ENCODE measurements around the gene NAA60.

The NAA60 gene

DNA sequence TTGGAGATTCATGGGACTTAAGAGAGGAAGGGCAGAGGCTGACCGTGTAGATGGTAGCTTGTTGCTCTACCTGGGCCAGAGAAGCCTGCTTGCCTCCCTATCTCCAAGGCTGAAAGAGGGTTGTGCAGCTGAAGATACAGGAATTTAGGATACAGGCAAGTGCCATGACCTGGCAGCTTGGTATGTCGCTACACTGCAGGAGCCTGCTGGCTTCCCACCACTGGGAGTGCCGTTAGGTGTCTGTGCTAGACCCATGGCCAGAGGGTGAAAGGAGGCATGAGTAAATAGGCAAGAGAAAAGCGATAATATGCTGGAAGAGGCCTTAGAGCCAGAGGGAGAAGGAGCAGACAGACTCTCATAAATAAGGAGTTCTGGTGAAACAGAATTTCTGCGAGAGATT, 10.6 kb downstream of the NAA60 start:
- Histone ChIP-seq H3K9ac (ENCODE audit: low read length) (no peak overlapping the region), H3K27me3 (ENCODE audit: control insufficient read depth in 1 of 2, insufficient read depth in 2 of 2, low read length in 2 of 2) (no peaks in the 10 kb centered on the region), H3K9me3 (ENCODE audit: low read length) (no peaks in the 10 kb centered on the region), H3K36me3 (ENCODE audit: insufficient read depth, low read length) (peaks cover 4% of the 10 kb centered on the region), H3K4me1 (ENCODE audit: insufficient read depth, low read length) (peaks cover 9% of the 10 kb centered on the region), H3K4me3 (ENCODE audit: low read depth in 1 of 2, low read length in 2 of 2) (no peak overlapping the region), H3K27ac (ENCODE audit: low read depth, low read length) (no peak overlapping the region)

DNA sequence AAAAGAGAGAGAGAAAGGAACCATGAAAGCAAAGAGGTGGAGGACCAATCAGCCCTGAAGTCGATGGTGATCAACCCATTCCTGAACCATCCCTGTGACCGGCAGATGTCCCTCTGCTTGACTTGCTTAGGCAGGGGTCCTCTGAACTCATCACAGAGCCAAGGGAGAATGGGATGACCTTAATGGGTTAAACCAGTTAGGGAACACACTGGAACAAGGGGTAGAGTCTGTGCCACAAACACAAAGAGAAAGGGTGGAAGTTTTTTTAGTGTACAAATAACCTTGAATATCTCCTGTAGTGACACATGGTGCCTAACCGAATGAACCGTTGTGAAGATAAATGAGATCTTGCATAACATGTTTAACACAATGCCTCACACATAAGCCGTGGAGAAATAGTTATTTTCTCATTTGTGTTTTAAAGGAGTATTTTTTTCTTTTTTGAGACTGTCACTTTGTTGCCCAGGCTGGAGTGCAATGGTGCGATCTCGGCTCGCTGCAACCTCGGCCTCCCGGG, 11.2 kb downstream of the NAA60 start:
- H3K27me3 ChIP-seq (ENCODE audit: control insufficient read depth in 1 of 2, insufficient read depth in 2 of 2, low read length in 2 of 2): no peaks in the 10 kb centered on the region
- no peak overlapping the region for H3K9ac ChIP-seq (ENCODE audit: low read length)
- H3K4me1 ChIP-seq (ENCODE audit: insufficient read depth, low read length): peaks cover 15% of the 10 kb centered on the region
- H3K9me3 ChIP-seq (ENCODE audit: low read length): no peaks in the 10 kb centered on the region
- peaks cover 4% of the 10 kb centered on the region for H3K36me3 ChIP-seq (ENCODE audit: insufficient read depth, low read length)
- no peak overlapping the region for H3K27ac ChIP-seq (ENCODE audit: low read depth, low read length)
- no peak overlapping the region for H3K4me3 ChIP-seq (ENCODE audit: low read depth in 1 of 2, low read length in 2 of 2)

DNA sequence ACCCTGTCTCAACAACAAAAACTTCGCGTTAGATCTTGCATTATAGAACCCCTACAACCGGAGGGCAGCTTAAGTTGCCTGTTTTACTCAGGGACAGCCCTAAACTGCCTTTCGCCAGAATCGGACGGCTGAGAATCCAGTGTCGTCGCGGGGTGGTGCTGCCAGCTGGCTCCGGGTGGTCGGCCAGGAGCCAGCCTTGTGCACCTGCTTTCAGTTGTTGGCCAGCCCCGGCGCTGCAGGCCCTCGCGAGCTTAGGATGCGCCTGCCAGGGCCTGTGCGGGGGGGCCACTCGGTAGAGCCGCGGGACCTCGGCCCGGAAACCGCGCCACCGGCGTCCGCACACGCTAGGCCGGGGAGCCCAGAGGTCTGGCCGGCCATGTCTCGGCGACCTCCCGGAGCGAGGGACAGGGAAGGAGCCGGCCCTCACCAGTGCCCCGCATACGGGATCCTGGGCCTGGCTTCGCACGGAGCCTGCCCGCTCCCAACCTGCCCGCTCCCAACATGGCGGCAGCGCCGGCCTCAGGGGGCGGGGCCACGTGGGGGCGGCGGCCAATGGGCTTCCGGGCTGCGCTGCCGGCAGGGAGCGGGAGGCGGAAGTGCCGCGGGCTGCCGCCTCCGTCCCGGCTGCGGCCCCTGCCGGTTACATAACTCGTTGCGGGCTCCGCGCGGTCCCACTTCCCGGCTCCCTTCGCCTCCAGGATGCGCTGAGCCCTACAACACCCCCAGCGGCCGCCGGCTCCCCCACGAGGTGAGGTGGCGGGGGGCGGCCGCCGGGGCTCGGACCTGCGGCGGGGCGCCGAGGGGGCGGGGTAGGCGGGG, 14.2 kb downstream of the NAA60 start:
- Histone ChIP-seq H3K27ac (ENCODE audit: low read depth, low read length) (peak overlapping the region; percentile 95), H3K4me1 (ENCODE audit: insufficient read depth, low read length) (peaks cover 31% of the 10 kb centered on the region), H3K9ac (ENCODE audit: low read length) (peak overlapping the region; percentile 71), H3K4me3 (ENCODE audit: low read depth in 1 of 2, low read length in 2 of 2) (peak overlapping the region; percentile 58 to 90), H3K36me3 (ENCODE audit: insufficient read depth, low read length) (no peaks in the 10 kb centered on the region), H3K9me3 (ENCODE audit: low read length) (no peaks in the 10 kb centered on the region), H3K27me3 (ENCODE audit: control insufficient read depth in 1 of 2, insufficient read depth in 2 of 2, low read length in 2 of 2) (no peaks in the 10 kb centered on the region)

DNA sequence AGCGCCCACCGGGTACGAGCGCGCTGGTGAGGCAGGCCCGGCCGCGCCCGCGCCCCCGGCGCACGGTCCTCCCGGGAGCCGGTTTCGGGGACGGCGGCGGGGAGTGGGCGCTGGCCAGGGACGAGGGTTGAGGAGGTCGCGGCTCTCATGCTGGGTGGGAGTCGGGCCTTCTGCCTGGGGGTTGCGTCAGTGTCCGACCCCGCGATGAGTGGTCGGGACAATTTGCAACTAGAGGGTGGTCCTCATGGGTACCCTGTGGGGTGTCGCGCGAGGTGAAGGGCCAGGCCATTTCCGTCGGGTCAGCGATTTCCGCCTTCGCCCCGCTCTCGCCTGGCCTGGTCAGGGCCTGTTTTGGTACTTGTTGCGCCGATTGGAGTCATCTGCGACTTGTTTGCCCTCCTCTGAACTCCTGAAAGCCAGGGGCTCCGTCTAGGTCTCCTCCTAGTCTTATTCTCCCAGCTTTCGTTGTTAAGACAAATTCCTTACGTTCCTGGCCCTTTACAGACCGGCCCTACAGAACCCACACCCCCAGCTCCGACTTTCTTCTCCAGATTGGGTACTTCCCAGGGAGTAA, 14.9 kb downstream of the NAA60 start:
- H3K27ac ChIP-seq (ENCODE audit: low read depth, low read length): peak overlapping the region; percentile 84
- H3K36me3 ChIP-seq (ENCODE audit: insufficient read depth, low read length): no peaks in the 10 kb centered on the region
- peaks cover 31% of the 10 kb centered on the region for H3K4me1 ChIP-seq (ENCODE audit: insufficient read depth, low read length)
- H3K27me3 ChIP-seq (ENCODE audit: control insufficient read depth in 1 of 2, insufficient read depth in 2 of 2, low read length in 2 of 2): no peaks in the 10 kb centered on the region
- H3K4me3 ChIP-seq (ENCODE audit: low read depth in 1 of 2, low read length in 2 of 2): peak overlapping the region; percentile 58 to 90
- H3K9me3 ChIP-seq (ENCODE audit: low read length): no peaks in the 10 kb centered on the region
- peak overlapping the region; percentile 92 for H3K9ac ChIP-seq (ENCODE audit: low read length)

DNA sequence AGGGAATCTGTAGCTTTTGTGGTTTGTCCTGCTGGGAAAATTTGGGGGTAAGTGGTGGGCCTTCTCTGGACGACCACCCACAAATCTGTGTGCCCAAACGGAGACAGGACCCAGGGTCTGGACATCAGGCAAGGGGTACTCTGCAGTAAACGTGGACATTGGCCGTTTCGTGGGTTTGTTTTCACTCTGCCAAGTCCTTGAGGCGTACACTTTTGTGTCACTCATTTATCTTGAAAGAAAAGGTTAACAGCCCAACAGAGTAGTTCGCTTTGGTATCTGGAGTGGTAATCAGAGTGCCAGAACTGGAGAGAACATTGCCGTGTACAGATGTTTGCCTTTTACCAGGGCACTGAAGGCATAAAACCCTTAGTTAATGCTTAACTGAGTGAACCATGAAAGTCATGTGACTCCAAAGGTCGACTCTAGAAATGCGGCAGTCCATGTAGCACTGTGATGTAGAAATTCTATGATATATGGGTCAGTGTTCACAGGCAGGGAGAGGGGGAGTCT, 15.4 kb downstream of the NAA60 start:
- peaks cover 31% of the 10 kb centered on the region for H3K4me1 ChIP-seq (ENCODE audit: insufficient read depth, low read length)
- peak overlapping the region; percentile 84 for H3K27ac ChIP-seq (ENCODE audit: low read depth, low read length)
- H3K9me3 ChIP-seq (ENCODE audit: low read length): no peaks in the 10 kb centered on the region
- peak overlapping the region; percentile 92 for H3K9ac ChIP-seq (ENCODE audit: low read length)
- no peaks in the 10 kb centered on the region for H3K27me3 ChIP-seq (ENCODE audit: control insufficient read depth in 1 of 2, insufficient read depth in 2 of 2, low read length in 2 of 2)
- peak overlapping the region; percentile 58 to 90 for H3K4me3 ChIP-seq (ENCODE audit: low read depth in 1 of 2, low read length in 2 of 2)
- H3K36me3 ChIP-seq (ENCODE audit: insufficient read depth, low read length): no peaks in the 10 kb centered on the region

DNA sequence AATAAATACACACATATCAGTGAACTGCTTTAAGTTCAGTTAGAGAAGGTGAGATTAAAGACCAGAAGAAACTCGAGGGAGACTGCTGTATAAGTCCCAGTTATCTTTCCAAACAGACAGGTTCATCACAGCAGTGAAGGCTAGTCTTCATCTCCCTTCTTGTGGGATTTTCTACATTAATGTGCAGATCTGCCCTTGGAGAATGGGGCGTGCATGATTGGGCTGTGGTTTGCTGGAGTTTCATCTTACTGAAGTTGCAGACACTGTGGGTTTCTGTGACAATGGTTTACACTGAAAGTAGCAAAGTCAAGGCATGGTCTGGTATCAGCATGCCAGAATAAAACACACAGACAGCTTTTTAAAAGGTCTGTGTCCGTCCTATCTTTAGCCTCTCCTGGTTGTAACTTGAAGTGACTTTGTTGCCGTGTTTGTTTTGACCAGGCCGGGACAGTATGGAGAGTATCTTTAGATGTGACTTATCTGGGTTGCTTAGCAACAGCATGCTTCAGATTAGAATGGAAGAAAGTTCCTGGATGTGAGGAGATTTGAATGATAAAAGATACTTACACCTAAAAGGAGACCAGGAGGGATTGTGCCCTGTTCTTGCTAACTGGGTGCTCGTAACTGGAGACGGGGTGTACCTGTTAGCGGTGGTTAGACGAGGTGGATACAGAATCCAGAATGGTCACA, 16.1 kb downstream of the NAA60 start:
- Histone ChIP-seq H3K9me3 (ENCODE audit: low read length) (no peaks in the 10 kb centered on the region), H3K9ac (ENCODE audit: low read length) (peak overlapping the region; percentile 92), H3K27me3 (ENCODE audit: control insufficient read depth in 1 of 2, insufficient read depth in 2 of 2, low read length in 2 of 2) (no peaks in the 10 kb centered on the region), H3K36me3 (ENCODE audit: insufficient read depth, low read length) (no peaks in the 10 kb centered on the region), H3K4me3 (ENCODE audit: low read depth in 1 of 2, low read length in 2 of 2) (peak overlapping the region; percentile 58 to 90), H3K4me1 (ENCODE audit: insufficient read depth, low read length) (peaks cover 35% of the 10 kb centered on the region), H3K27ac (ENCODE audit: low read depth, low read length) (peak overlapping the region; percentile 84)

DNA sequence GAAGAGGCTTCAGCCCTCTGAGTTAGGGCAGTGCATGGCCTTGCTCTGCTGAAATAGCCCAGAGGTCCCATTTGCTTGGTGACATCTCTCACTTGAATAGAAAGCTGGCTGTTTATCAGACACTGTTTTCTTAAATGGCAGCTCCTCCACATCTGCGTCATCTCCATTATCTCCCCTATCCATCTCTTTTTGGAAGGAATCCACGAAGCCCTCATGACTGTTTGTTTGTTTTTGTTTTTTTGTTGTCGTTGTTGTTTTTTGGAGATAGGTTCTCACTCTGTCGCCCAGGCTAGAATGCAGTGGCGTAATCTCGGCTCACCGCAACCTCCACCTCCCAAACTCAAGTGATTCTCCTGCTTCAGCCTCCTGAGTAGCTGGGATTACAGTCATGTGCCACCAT, 16.6 kb downstream of the NAA60 start:
- Histone ChIP-seq H3K4me1 (ENCODE audit: insufficient read depth, low read length) (peaks cover 36% of the 10 kb centered on the region), H3K9me3 (ENCODE audit: low read length) (no peaks in the 10 kb centered on the region), H3K9ac (ENCODE audit: low read length) (no peak overlapping the region), H3K36me3 (ENCODE audit: insufficient read depth, low read length) (no peaks in the 10 kb centered on the region), H3K4me3 (ENCODE audit: low read depth in 1 of 2, low read length in 2 of 2) (no peak overlapping the region), H3K27me3 (ENCODE audit: control insufficient read depth in 1 of 2, insufficient read depth in 2 of 2, low read length in 2 of 2) (no peaks in the 10 kb centered on the region), H3K27ac (ENCODE audit: low read depth, low read length) (no peak overlapping the region)

DNA sequence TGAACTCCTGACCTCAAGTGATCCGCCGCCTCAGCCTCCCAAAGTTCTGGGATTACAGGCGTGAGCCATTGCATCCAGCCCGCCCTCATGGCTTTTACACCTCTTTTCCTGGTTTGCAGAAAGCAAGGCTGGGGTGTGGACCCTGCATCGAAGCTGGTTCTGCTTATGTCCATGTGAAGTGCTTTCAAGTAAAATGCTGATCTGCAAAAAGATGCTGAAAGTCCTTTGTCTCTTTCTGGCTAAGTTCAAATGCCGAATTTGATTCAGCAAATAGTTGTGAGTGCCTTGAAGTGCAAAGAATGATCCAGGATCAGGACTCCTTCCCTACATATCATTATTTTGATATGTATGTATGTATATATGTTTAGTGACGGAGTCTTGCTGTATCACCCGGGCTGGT, 17.1 kb downstream of the NAA60 start:
- Histone ChIP-seq H3K4me1 (ENCODE audit: insufficient read depth, low read length) (peaks cover 36% of the 10 kb centered on the region), H3K9me3 (ENCODE audit: low read length) (no peaks in the 10 kb centered on the region), H3K4me3 (ENCODE audit: low read depth in 1 of 2, low read length in 2 of 2) (no peak overlapping the region), H3K27ac (ENCODE audit: low read depth, low read length) (no peak overlapping the region), H3K36me3 (ENCODE audit: insufficient read depth, low read length) (no peaks in the 10 kb centered on the region), H3K27me3 (ENCODE audit: control insufficient read depth in 1 of 2, insufficient read depth in 2 of 2, low read length in 2 of 2) (no peaks in the 10 kb centered on the region), H3K9ac (ENCODE audit: low read length) (no peak overlapping the region)

DNA sequence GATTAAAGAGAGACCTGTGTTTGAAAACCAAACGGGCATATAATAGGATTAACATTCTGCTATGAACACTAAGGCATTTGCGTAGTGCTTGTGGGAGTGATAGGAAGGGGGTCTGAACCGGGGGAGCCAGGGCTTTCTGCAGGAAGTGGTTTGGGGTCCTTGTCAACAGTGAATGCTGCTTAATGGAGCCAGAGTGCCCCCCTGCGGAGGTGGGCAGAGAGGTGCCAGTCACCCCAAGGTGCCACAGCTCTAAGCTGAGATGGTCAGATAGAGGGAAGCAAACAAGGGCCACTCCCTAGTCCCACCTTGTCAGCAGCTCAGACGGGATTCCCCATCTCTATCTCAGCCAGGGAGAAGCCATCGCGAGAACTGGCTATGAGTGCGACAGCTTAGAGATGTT, 17.7 kb downstream of the NAA60 start:
- no peak overlapping the region for H3K9ac ChIP-seq (ENCODE audit: low read length)
- peaks cover 1% of the 10 kb centered on the region for H3K36me3 ChIP-seq (ENCODE audit: insufficient read depth, low read length)
- H3K4me3 ChIP-seq (ENCODE audit: low read depth in 1 of 2, low read length in 2 of 2): no peak overlapping the region
- H3K27ac ChIP-seq (ENCODE audit: low read depth, low read length): no peak overlapping the region
- no peaks in the 10 kb centered on the region for H3K27me3 ChIP-seq (ENCODE audit: control insufficient read depth in 1 of 2, insufficient read depth in 2 of 2, low read length in 2 of 2)
- H3K9me3 ChIP-seq (ENCODE audit: low read length): no peaks in the 10 kb centered on the region
- peaks cover 36% of the 10 kb centered on the region for H3K4me1 ChIP-seq (ENCODE audit: insufficient read depth, low read length)

DNA sequence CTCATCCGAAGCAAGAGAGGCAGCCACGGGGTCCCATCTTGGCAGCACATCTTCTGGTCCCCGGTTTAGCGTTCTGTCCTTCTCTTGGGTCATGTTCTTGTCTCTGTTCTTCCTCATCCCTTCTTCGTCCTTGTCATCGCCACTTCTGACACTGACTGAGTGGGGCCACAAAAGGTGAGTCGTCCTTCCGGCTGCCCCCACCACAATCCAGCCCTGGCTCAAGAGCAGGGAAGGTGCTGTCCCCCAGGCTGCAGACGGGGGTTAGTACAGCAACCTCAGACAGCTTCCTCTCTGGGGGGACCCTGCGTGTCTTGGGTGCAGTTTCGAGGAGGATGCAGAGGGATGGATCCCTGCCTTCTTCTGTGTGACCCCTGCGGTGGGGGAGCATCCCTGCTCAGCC, 21.8 kb downstream of the NAA60 start:
- H3K4me3 ChIP-seq (ENCODE audit: low read depth in 1 of 2, low read length in 2 of 2): no peak overlapping the region
- H3K27me3 ChIP-seq (ENCODE audit: control insufficient read depth in 1 of 2, insufficient read depth in 2 of 2, low read length in 2 of 2): no peaks in the 10 kb centered on the region
- H3K4me1 ChIP-seq (ENCODE audit: insufficient read depth, low read length): peaks cover 22% of the 10 kb centered on the region
- H3K9me3 ChIP-seq (ENCODE audit: low read length): no peaks in the 10 kb centered on the region
- no peak overlapping the region for H3K9ac ChIP-seq (ENCODE audit: low read length)
- H3K27ac ChIP-seq (ENCODE audit: low read depth, low read length): no peak overlapping the region
- peaks cover 8% of the 10 kb centered on the region for H3K36me3 ChIP-seq (ENCODE audit: insufficient read depth, low read length)

DNA sequence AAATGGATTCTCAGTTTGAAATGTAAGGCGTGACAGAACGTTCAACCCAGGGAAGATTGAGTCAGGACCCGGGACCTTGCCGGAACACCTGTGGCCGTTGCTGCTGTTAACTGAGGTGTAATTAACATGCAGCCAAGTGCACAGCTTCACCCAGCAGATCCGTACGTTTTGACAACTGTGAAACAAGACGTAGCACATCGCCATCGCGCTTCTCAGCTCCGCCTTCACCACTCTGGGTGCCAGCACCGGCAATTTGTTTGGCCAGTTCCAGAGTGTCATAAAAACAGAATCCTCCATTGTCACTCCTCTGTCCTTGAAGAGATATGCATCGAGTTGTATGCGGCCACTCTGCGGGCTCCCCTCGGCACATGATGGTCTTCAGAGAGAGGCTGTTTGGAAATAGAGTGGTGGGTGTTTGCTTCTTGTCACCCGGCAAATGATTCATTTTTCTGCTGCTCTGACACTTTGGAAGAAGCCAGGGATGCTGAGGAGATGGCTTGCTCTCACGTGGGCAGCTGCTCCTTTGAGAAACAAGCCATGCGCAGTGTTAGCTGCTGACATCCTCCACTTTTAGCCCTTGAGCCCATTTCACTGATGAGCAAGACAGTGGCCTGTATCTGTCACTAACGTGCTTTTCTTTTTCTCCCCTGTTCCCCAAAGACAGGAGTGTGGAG, 22.6 kb downstream of the NAA60 start:
- H3K27me3 ChIP-seq (ENCODE audit: control insufficient read depth in 1 of 2, insufficient read depth in 2 of 2, low read length in 2 of 2): no peaks in the 10 kb centered on the region
- H3K9me3 ChIP-seq (ENCODE audit: low read length): no peaks in the 10 kb centered on the region
- no peak overlapping the region for H3K4me3 ChIP-seq (ENCODE audit: low read depth in 1 of 2, low read length in 2 of 2)
- H3K4me1 ChIP-seq (ENCODE audit: insufficient read depth, low read length): peaks cover 19% of the 10 kb centered on the region
- H3K36me3 ChIP-seq (ENCODE audit: insufficient read depth, low read length): peaks cover 8% of the 10 kb centered on the region
- no peak overlapping the region for H3K27ac ChIP-seq (ENCODE audit: low read depth, low read length)
- H3K9ac ChIP-seq (ENCODE audit: low read length): no peak overlapping the region

Measured in muscle layer of colon (tissue), 2 donors.